H1 (cell line): Measurements from ENCODE around the gene TRAK1. TPM values are rescaled to one million over a fixed set of nuclear protein-coding genes. Genes with fewer than 3 reads are reported as not detected.

ENCODE experiments used
- CTCF ChIA-PET: fragments of 300-600 bp; sonication (Branson Sonifier 250); formaldehyde crosslinking; loops from one replicate; lab custom pipeline; 2021; ENCODE audit not compliant: partially characterized antibody; lab: Charles Lee
- POLR2A ChIA-PET: fragments of 300-600 bp; sonication (Branson Sonifier 250); formaldehyde crosslinking; loops from one replicate; lab custom pipeline; 2021; ENCODE audit warnings: inconsistent platforms; ENCODE audit not compliant: partially characterized antibody; lab: Charles Lee
- DNase-seq, 2 experiments: peaks; one replicate each; pipeline versions ENCODE4 v3.0.0 to v3.0.0-alpha.2; 2010 to 2022; ENCODE audit warnings: low spot score in 2 of 2, low read depth in 1 of 2, mixed read lengths in 1 of 2
- FAIRE-seq: peaks from 2 replicates; lab custom pipeline; 2011; peaks lifted over from hg19 to GRCh38; lab: Jason Lieb, UNC
- H2AFZ ChIP-seq: 2 replicates; pipeline ENCODE4 v1.8.1; 2012; ENCODE audit warnings: low read length, inconsistent platforms
- H2AK5ac ChIP-seq: 2 replicates; pipeline ENCODE4 v1.6.1; 2013; ENCODE audit warnings: low read depth, low read length
- H2BK120ac ChIP-seq: replicated peaks from 2 replicates; pipeline ENCODE3; 2013; ENCODE audit warnings: low read depth, low read length, inconsistent platforms
- H2BK12ac ChIP-seq: 2 replicates; pipeline ENCODE4 v1.6.1; 2013; ENCODE audit warnings: low read depth, low read length
- H2BK15ac ChIP-seq: 2 replicates; pipeline ENCODE4 v1.6.1; 2013; ENCODE audit warnings: low read length
- H2BK20ac ChIP-seq: 2 replicates; pipeline ENCODE4 v1.6.1; 2013; ENCODE audit warnings: low read length
- H2BK5ac ChIP-seq: 2 replicates; pipeline ENCODE4 v1.6.1; 2013; ENCODE audit warnings: low read depth, low read length
- H3K14ac ChIP-seq: 2 replicates; pipeline ENCODE4 v1.6.1; 2013; ENCODE audit warnings: inconsistent platforms; ENCODE audit not compliant: insufficient read length
- H3K18ac ChIP-seq: 2 replicates; pipeline ENCODE4 v1.6.1; 2013; ENCODE audit warnings: low read length; ENCODE audit errors: extremely low read depth
- H3K23ac ChIP-seq: 2 replicates; pipeline ENCODE4 v1.6.1; 2013; ENCODE audit warnings: inconsistent platforms; ENCODE audit not compliant: insufficient read length
- H3K23me2 ChIP-seq: 2 replicates; pipeline ENCODE4 v1.6.1; 2013; ENCODE audit warnings: low read depth, low read length
- H3K27ac ChIP-seq: 2 replicates; pipeline ENCODE4 v1.6.1; 2011; ENCODE audit warnings: low read depth, low read length, inconsistent platforms
- H3K27me3 ChIP-seq, 4 experiments: replicated peaks in 1 of 4; 1 replicate in 1 of 4; 2 replicates in 3 of 4; pipeline versions ENCODE4 v1.6.1 to v1.8.1; 2011 to 2013; ENCODE audit warnings: low read length in 3 of 4, mild to moderate bottlenecking in 3 of 4, inconsistent platforms in 2 of 4, mixed read lengths in 2 of 4, moderate library complexity in 1 of 4; ENCODE audit not compliant: control insufficient read depth in 3 of 4, insufficient read depth in 3 of 4; ENCODE audit errors: extremely low read depth in 1 of 4
- H3K36me3 ChIP-seq, 4 experiments: 2 replicates each; pipeline versions ENCODE4 v1.6.1 to v1.8.1; 2011 to 2013; ENCODE audit warnings: mild to moderate bottlenecking in 4 of 4, low read length in 3 of 4, moderate library complexity in 2 of 4, control low read depth in 1 of 4, inconsistent platforms in 1 of 4; ENCODE audit not compliant: insufficient read depth in 4 of 4, control insufficient read depth in 2 of 4
- H3K4ac ChIP-seq: replicated peaks from 2 replicates; pipeline ENCODE3; 2013; ENCODE audit warnings: low read length, low read depth, mixed read lengths, inconsistent platforms; ENCODE audit not compliant: insufficient read length
- H3K4me1 ChIP-seq, 4 experiments: replicated peaks in 1 of 4; 1 replicate in 1 of 4; 2 replicates in 3 of 4; pipeline versions ENCODE4 v1.6.1 to v1.8.1; 2011 to 2013; ENCODE audit warnings: low read length in 3 of 4, inconsistent platforms in 2 of 4, mixed read lengths in 1 of 4; ENCODE audit not compliant: insufficient read depth in 4 of 4, control insufficient read depth in 3 of 4
- H3K4me2 ChIP-seq, 2 experiments: 2 replicates each; pipeline versions ENCODE4 v1.6.1 to v1.8.1; 2011 to 2013; ENCODE audit warnings: low read depth in 2 of 2, low read length in 2 of 2, control low read depth in 1 of 2, inconsistent platforms in 1 of 2, mild to moderate bottlenecking in 1 of 2; ENCODE audit not compliant: insufficient read depth in 1 of 2
- H3K4me3 ChIP-seq, 4 experiments: fragments of 200-600, 300-600 bp in 1 of 4; sonication (generic), shearing (Covaris generic), sonication (Bioruptor Twin) in 1 of 4; 2 replicates each; pipeline versions ENCODE4 v1.5.1 to v1.8.1; 2011 to 2016; ENCODE audit warnings: low read length in 4 of 4, low read depth in 3 of 4, control low read depth in 2 of 4, inconsistent platforms in 2 of 4, mild to moderate bottlenecking in 2 of 4, mixed read lengths in 1 of 4, moderate library complexity in 1 of 4; ENCODE audit not compliant: insufficient read depth in 2 of 4; ENCODE audit errors: extremely low read depth in 1 of 4
- H3K56ac ChIP-seq: replicated peaks from 2 replicates; pipeline ENCODE3; 2013; ENCODE audit warnings: low read depth, mild to moderate bottlenecking, mixed read lengths, low read length, inconsistent platforms; ENCODE audit not compliant: insufficient read length
- H3K79me1 ChIP-seq: 2 replicates; pipeline ENCODE4 v1.6.1; 2013; ENCODE audit warnings: low read depth, low read length, control low read depth
- H3K79me2 ChIP-seq, 2 experiments: 2 replicates each; pipeline versions ENCODE4 v1.6.1 to v1.8.1; 2012 to 2013; ENCODE audit warnings: low read length in 2 of 2, mild to moderate bottlenecking in 2 of 2, inconsistent platforms in 1 of 2; ENCODE audit not compliant: insufficient read depth in 2 of 2, control insufficient read depth in 1 of 2
- H3K9ac ChIP-seq, 4 experiments: replicated peaks in 1 of 4; 1 replicate in 1 of 4; 2 replicates in 3 of 4; pipeline versions ENCODE4 v1.6.1 to v1.8.1; 2011 to 2013; ENCODE audit warnings: low read depth in 3 of 4, low read length in 3 of 4, control low read depth in 2 of 4, mild to moderate bottlenecking in 2 of 4, moderate library complexity in 2 of 4, inconsistent platforms in 1 of 4; ENCODE audit errors: extremely low read depth in 1 of 4
- H3K9me3 ChIP-seq, 2 experiments: 2 replicates each; pipeline versions ENCODE4 v1.6.1 to v1.8.1; 2012 to 2013; ENCODE audit warnings: mild to moderate bottlenecking in 2 of 2, moderate library complexity in 2 of 2, control low read depth in 1 of 2, inconsistent platforms in 1 of 2, low read depth in 1 of 2, low read length in 1 of 2, mixed read lengths in 1 of 2; ENCODE audit not compliant: insufficient read depth in 2 of 2
- H4K20me1 ChIP-seq, 2 experiments: replicated peaks in 1 of 2; 2 replicates each; pipeline versions ENCODE3 to v1.8.1; 2011 to 2013; ENCODE audit warnings: inconsistent platforms in 2 of 2, low read length in 2 of 2, mild to moderate bottlenecking in 1 of 2; ENCODE audit not compliant: insufficient read depth in 2 of 2, control insufficient read depth in 1 of 2
- H4K5ac ChIP-seq: 2 replicates; pipeline ENCODE4 v1.6.1; 2013; ENCODE audit warnings: low read length, low read depth, mixed read lengths, inconsistent platforms; ENCODE audit not compliant: insufficient read length
- H4K8ac ChIP-seq: 2 replicates; pipeline ENCODE4 v1.8.0; 2013; ENCODE audit warnings: mild to moderate bottlenecking, moderate library complexity, low read length, inconsistent platforms; ENCODE audit not compliant: insufficient read depth; ENCODE audit errors: extremely low read depth
- H4K91ac ChIP-seq: replicated peaks from 2 replicates; pipeline ENCODE3; 2013; ENCODE audit warnings: low read length, mixed read lengths, inconsistent platforms; ENCODE audit not compliant: insufficient read length
- JUND ChIP-seq: IDR thresholded peaks from 2 replicates; pipeline ENCODE4 v1.6.1; 2011; ENCODE audit warnings: mild to moderate bottlenecking, improper control_type of control experiment, low read length
- SUZ12 ChIP-seq: fragments of 200-600 bp; sonication (generic); IDR thresholded peaks from 2 replicates; pipeline ENCODE4 v1.6.1; 2012; ENCODE audit warnings: mild to moderate bottlenecking, inconsistent platforms, low read length, moderate library complexity, mixed read lengths
- TCF12 ChIP-seq: IDR thresholded peaks from 2 replicates; pipeline ENCODE4 v1.6.1; 2011; ENCODE audit warnings: low read depth, mild to moderate bottlenecking, low read length
- WGBS, 2 experiments: shearing (Covaris generic) in 1 of 2; methylation state at CpG; one replicate each; pipeline versions ENCODE4 v1.1.6 to v1.1.7; 2013 to 2015; ENCODE audit warnings: low lambda C conversion rate in 2 of 2, mixed read lengths in 2 of 2, inconsistent platforms in 1 of 2, low coverage in 1 of 2, missing lambda C conversion rate in 1 of 2; ENCODE audit not compliant: insufficient replicate concordance in 2 of 2, insufficient coverage in 1 of 2, insufficient read length in 1 of 2; ENCODE audit errors: extremely low coverage in 1 of 2, missing lambda C conversion rate in 1 of 2; 5-methylcytosine and 5-hydroxymethylcytosine counted together
- polyA plus RNA-seq, 7 experiments: library from polyadenylated mRNA; depleted of rRNA in 3 of 7; stranded (reverse) in 5 of 7; unstranded in 2 of 7; fragments of >200 nt in 5 of 7; fragments of 200-250 nt in 2 of 7; gene quantifications; 1 replicate in 5 of 7; 2 replicates in 1 of 7; 4 replicates in 1 of 7; pipeline versions ENCODE4 v1.2.1 to v1.2.3, GENCODE V29; 2011 to 2013; ENCODE audit warnings: missing spikeins in 2 of 7, mixed read lengths in 2 of 7
- total RNA-seq: library from RNA; stranded (reverse); fragmentation: NEBNext Ultra II Directional; extraction: Animal tissue kit (Norgen Biotek cat#: 25700); gene quantifications from 2 replicates; pipeline ENCODE4 v1.2.1, GENCODE V29; 2021

TRAK1 gene
- total and polyA plus RNA-seq, 2 of the 8 experiments (the other 6 are each of a cell fraction or from before 2014, with no cell fraction given): 21.3 to 32.7 TPM

DNA sequence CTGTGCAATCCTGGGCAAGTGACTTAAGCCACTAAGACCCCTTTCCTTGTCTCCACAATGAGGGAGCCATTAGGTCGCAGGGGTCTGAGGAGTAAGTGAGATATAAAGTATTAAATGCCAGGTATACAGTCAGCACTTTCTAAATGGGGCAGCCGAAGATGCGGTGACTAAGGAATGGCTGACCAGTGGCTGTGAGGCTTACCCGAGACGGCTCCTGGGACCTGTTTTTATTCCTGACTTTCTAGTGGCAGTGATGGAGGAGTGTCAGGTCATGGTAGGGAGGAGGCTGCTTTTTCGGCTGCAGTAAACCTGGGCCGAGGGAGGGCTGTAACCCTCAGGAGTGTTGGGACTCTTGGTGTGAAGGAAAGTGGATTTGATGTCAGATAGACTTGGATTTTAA lies 52.3 kb downstream of the TRAK1 start:
- Histone ChIP-seq H3K9me3 (no peaks in the 10 kb centered on the region), H2BK12ac (no peak overlapping the region), H3K27ac (no peak overlapping the region), H3K56ac (no peak overlapping the region)
- CTCF ChIA-PET: interaction anchor here (1.8 kb wide), 1 partner anchor 48 kb away, joined by 6 read pairs; no protein-coding TSS in a partner anchor
- TF ChIP-seq TCF12 (no peak), SUZ12 (no peak), JUND (no peak)
- TF ChIP-seq, all 59 proteins: peak for 0
- Histone ChIP-seq H3K4me2 (no peak overlapping the region), H4K91ac (no peak overlapping the region), H4K20me1 (no peaks in the 10 kb centered on the region), H3K23ac (no peak overlapping the region), H4K8ac (no peak overlapping the region), H2AFZ (no peak overlapping the region), H3K36me3 (no peaks in the 10 kb centered on the region), H2BK15ac (no peak overlapping the region), H2BK20ac (no peak overlapping the region), H3K9ac (no peak overlapping the region), H2AK5ac (no peak overlapping the region), H3K27me3 (no peaks in the 10 kb centered on the region), H3K4ac (no peak overlapping the region), H2BK120ac (no peak overlapping the region), H2BK5ac (no peak overlapping the region), H3K4me3 (no peak overlapping the region), H3K4me1 (no peaks in the 10 kb centered on the region), H3K18ac (no peak overlapping the region), H3K79me1 (no peaks in the 10 kb centered on the region; the same call in 1 of the 2 replicates), H3K14ac (no peak overlapping the region), H3K79me2 (no peaks in the 10 kb centered on the region), H4K5ac (no peak overlapping the region), H3K23me2 (no peaks in the 10 kb centered on the region)
- DNase-seq (no peak), FAIRE-seq (no peak)
- POLR2A ChIA-PET: no interaction called here
- 79% methylated on average over 7 of the region's 7 CpGs; no CpG with 5 or more reads in 1 of the 2 experiments for WGBS, 2 experiments
